Progenitor cell of endocrine pancreas (in vitro differentiated cells): ENCODE results near the gene GAPT. TPM values are rescaled to one million over a fixed set of nuclear protein-coding genes. Genes with fewer than 3 reads are reported as not detected.

Source experiments
- DNase-seq: peaks from one replicate; pipeline ENCODE4 v3.0.0; 2021; ENCODE audit warnings: low spot score; ENCODE audit not compliant: unreplicated experiment
- H3K27ac Mint-ChIP-seq: 2 replicates; pipeline ENCODE4 v1.8.0; 2021; ENCODE audit warnings: mild to moderate bottlenecking, moderate library complexity, mixed read lengths
- H3K27me3 Mint-ChIP-seq: 2 replicates; pipeline ENCODE4 v1.8.0; 2021; ENCODE audit warnings: mixed read lengths
- H3K36me3 Mint-ChIP-seq: 2 replicates; pipeline ENCODE4 v1.8.0; 2022; ENCODE audit warnings: mixed read lengths; ENCODE audit not compliant: insufficient read depth
- H3K4me1 Mint-ChIP-seq: 2 replicates; pipeline ENCODE4 v1.8.0; 2021; ENCODE audit warnings: low read depth, mixed read lengths
- H3K4me3 Mint-ChIP-seq: 2 replicates; pipeline ENCODE4 v1.8.0; 2021; ENCODE audit warnings: low read depth, mild to moderate bottlenecking, moderate library complexity, mixed read lengths
- H3K9me3 Mint-ChIP-seq: 2 replicates; pipeline ENCODE4 v1.8.0; 2021; ENCODE audit warnings: low read depth, mixed read lengths
- CTCF ChIP-seq: fragments of 200-600 bp; sonication (generic); IDR thresholded peaks from one replicate; pipeline ENCODE4 v1.5.0; 2021; ENCODE audit warnings: antibody characterized with exemption, mild to moderate bottlenecking; ENCODE audit not compliant: unreplicated experiment
- total RNA-seq: library from RNA; stranded (reverse); gene quantifications from 2 replicates; pipeline ENCODE4 v1.2.1, GENCODE V29; 2021

GAPT gene
- total RNA-seq, 1 donor from 2014 or later: not detected

- Mint-ChIP-seq H3K27me3 (no peaks in the 10 kb centered on the region), H3K36me3 (peaks cover 31% of the 10 kb centered on the region), H3K27ac (no peak overlapping the region), H3K9me3 (peaks cover 5% of the 10 kb centered on the region), H3K4me3 (no peak overlapping the region), H3K4me1 (peaks cover 3% of the 10 kb centered on the region)
- TF ChIP-seq CTCF: no peak
- no peak for DNase-seq
Measured at GRCh38 chr5:58450811-58451629, 40.2 kb upstream of the GAPT start.

- no peak overlapping the region for H3K4me3 Mint-ChIP-seq
Measured at GRCh38 chr5:58451732-58452565, 39.3 kb upstream of the GAPT start.

GRCh38 chr5:58452566-58453258 lies 38.5 kb upstream of the GAPT start:
- Mint-ChIP-seq H3K27ac (peak overlapping the region; percentile 0), H3K4me3 (no peak overlapping the region), H3K36me3 (peaks cover 35% of the 10 kb centered on the region), H3K27me3 (no peaks in the 10 kb centered on the region), H3K4me1 (peaks cover 14% of the 10 kb centered on the region), H3K9me3 (no peaks in the 10 kb centered on the region)
- DNase-seq: no peak
- no peak for TF ChIP-seq CTCF

More at GRCh38 chr5:58451732-58452565, 39.3 kb upstream of the GAPT start:
- peaks cover 7% of the 10 kb centered on the region for H3K4me1 Mint-ChIP-seq
- peak overlapping the region; percentile 6 for H3K27ac Mint-ChIP-seq
- no peaks in the 10 kb centered on the region for H3K27me3 Mint-ChIP-seq
- no peak for DNase-seq
- peaks cover 30% of the 10 kb centered on the region for H3K36me3 Mint-ChIP-seq
- TF ChIP-seq CTCF: no peak
- peaks cover under 1% of the 10 kb centered on the region for H3K9me3 Mint-ChIP-seq

GRCh38 chr5:58453306-58453705 lies 37.9 kb upstream of the GAPT start:
- no peak for DNase-seq
- Mint-ChIP-seq H3K9me3 (no peaks in the 10 kb centered on the region), H3K4me1 (peaks cover 19% of the 10 kb centered on the region), H3K4me3 (no peak overlapping the region), H3K36me3 (peaks cover 38% of the 10 kb centered on the region), H3K27me3 (no peaks in the 10 kb centered on the region), H3K27ac (no peak overlapping the region)
- TF ChIP-seq CTCF: no peak

- Mint-ChIP-seq H3K27ac (no peak overlapping the region), H3K36me3 (peaks cover 38% of the 10 kb centered on the region), H3K4me1 (peaks cover 22% of the 10 kb centered on the region), H3K27me3 (no peaks in the 10 kb centered on the region), H3K4me3 (no peak overlapping the region), H3K9me3 (no peaks in the 10 kb centered on the region)
- DNase-seq: no peak
- TF ChIP-seq CTCF: no peak
Measured at GRCh38 chr5:58454025-58454424, 37.2 kb upstream of the GAPT start.
